ENCODE data around the gene AKAP13.

AKAP13 gene

DNA sequence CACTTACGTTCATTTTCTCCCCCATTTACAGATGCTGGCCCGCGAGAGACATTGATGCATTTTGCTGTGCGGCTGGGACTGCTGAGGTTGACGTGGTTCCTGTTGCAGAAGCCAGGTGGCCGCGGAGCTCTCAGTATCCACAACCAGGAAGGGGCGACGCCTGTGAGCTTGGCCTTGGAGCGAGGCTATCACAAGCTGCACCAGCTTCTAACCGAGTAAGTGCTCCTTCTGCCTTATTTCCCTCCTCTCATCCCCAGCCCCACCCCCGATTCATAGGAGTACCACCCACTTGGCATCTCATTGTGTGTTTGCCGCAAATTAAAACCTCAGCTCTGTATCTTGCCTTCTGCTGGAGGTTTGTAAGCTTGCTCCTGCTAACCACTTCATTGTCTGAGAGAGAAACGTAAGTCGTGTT is 163.3 kb downstream of the AKAP13 start:
- DNase-seq: no peak

DNA sequence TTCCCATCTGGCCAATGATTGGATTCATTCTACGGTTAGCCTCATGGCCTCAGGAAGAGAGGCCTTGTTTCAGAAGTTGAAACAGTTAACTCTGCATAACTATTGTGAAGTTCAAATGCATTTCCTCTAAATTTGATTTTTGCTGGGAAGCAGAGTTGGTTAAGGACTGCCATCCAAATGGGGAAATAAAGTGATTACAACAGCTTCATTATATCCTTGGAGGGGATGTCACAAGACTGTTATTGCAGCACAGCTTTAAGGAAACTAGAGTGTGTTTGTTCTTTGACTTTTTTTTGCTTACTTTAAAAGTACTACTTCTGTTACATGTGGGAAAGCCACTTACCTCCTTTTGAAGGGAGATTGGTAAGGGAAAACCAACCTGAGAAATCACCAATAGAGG is 164.8 kb downstream of the AKAP13 start:
- DNase-seq: no peak

DNA sequence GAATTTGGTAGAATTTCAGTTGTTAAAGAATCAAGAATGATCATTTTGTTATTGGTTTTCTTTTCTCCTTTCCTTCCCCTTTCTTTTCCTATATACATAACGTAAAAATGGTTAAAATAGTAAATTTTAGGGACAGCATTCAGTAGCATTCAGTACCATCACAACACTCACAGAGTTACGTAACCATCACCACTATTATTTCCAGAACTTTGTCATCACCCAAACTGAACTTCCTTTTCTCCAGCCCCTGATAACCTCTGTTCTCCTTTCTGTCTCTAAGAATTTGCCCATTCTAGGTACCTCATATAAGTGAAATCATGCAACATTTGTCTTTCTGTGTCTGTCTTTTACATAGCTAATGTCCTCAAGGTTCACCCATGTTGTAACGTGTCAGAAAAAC is 165.3 kb downstream of the AKAP13 start:
- DNase-seq: no peak

DNA sequence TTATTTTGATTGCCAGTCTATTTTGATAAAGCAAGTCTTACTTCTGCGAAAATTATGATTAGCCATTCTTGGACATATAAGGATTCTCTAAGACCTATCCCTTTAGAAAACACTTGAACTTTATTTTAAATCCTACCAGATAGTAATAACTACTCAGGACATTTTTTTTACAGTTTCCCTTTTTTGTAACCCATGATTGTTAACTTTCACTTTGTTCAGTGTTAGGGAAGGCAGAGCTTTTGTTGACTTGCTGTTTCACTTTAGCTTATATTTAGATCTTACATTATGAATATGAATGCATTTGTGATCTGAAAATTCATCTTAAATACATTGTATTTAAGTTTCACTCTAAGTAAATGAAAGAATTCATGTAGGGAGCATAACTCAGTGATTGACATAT is 167.0 kb downstream of the AKAP13 start:
- no peak for DNase-seq

DNA sequence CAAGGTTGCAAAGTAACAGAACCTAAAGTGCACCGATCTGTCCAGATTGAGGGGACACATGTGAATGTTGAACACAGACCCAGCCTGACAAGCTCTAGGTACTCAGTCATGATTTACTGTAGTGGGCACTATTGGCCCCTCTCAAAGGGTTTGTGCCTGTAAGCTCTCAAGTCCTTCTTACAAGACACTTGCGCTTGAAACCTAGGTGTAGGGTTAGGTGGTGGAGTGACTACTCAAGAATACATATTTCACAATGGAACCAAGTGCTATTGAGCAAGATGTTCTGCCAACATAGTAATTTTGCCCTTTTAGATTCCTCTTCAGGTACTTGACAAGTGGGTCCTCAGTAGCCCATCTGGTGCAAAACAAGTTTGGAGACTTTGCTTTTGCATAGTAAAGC is 169.9 kb downstream of the AKAP13 start:
- DNase-seq: no peak

DNA sequence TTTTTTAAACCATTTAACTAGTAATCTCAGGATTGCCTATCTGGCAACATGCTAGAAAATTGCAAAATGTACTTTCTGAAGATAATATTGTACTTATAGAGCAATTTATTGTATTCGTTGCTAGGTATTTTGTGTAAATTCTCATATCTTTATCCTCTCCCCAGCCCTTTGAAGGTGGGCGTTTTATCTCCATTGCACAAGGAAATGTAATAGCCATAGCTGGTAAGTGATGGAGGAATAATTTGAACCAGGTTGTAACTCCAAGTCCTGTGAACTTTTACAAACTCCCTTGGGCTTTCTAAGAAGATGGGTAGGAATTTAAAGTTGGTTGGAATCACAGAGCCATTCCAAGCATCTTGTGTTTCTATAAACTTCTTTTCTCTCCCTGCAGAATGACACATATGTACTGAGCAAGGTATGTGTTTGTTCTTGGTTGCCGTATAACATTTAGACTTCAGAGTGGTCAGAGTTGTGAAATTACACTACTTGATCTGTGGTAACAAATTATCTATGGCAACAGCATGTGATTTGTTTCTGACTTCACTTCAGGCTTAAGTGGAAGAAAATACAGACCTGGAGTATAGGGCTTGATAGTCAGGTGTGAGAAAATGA is 170.9 kb downstream of the AKAP13 start:
- DNase-seq: no peak

DNA sequence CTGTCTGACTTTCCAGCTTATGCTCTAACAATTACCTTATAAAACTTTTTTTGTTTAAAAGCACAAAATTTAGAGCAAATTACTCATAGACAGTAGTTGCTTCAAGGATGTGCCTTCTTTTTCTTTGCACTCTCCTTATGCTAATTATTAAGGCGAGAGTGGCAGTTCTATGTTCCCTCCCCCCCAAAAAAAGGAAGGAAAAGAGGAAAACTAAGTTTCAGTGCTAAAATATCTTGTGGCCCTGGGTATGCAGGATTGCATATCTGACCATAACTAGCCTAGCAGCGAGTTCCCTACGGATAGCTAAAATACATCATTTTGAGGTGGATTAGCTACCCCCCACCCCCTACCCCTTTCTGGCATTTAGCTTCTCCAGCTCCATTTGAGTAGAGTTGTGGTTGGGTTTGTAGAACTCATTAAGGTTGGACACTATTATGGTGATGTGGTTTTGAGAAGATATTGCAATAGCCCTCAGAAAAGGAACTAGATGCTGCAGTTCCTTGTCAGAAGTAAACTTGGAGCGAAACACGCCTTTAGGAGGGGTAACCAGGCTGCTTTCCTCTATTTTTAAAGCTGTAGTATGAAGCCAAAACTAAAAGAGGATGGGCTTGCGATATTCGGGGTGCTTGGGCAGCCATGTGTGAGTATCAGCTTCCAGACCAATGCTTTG is 174.6 kb downstream of the AKAP13 start:
- DNase-seq: peak; percentile 22

DNA sequence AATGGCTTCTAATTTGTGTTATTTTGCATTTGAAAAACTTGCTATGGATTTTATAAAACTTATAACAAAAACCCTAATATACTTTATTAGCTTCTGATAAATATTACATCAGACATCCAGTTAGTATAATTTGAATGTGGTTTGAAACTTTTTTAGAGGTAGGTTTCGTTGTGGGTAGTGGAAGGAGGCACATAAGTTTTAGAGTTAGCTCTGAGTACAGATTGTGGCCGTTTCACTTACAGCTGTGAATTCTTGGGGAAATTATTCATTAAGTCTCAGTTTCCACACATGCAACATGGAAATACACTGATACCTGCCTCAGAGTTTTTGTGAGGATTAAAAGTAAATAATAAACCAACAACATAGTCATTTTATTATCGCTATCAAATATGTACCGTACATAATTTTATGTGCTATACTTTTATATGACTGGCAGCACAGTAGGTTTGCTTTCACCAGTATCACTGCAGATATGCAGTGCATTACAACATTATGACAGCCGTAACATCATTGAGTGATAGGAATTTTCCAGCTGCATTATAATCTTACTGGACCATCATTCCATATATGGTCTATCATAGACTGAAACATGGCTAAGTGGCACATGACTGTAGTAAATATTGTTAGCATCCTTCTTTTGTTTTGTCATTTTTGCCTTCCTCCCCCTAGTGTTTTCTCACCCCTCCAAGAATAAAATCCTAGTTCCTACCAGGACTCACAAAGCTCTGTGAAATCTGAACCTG is 175.6 kb downstream of the AKAP13 start:
- DNase-seq: no peak

DNA sequence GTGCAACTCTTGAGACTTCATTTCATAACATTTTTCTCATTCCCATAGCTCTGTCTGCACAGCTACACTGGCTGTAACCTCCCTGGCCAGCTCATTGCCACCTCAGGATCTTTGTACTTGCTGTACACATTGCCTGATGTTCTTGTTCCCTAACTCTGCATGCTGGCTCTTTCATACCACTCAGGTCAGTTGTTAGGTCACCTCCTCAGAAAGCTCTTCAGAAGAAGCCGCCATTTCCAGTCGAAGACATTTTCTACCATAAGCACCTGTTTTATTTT is 176.2 kb downstream of the AKAP13 start:
- DNase-seq: no peak

DNA sequence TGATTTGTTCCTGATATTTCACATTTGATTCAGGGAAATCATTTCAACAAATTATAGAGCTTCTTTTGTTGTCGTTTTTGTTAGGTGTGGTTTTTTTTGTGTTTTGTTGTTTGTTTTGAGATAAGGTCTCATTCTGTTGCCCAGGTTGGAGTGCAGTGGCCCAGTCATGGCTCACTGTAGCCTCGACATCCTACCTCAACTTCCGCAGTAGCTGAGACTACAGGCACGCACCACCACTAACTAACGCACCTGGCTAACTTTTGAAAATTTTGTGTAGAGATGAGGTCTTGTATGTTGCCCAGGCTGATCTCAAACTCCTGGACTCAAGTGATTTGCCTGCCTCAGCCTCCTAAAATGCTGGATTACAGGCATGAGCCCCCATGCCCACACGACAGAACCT is 177.0 kb downstream of the AKAP13 start:
- no peak for DNase-seq

DNA sequence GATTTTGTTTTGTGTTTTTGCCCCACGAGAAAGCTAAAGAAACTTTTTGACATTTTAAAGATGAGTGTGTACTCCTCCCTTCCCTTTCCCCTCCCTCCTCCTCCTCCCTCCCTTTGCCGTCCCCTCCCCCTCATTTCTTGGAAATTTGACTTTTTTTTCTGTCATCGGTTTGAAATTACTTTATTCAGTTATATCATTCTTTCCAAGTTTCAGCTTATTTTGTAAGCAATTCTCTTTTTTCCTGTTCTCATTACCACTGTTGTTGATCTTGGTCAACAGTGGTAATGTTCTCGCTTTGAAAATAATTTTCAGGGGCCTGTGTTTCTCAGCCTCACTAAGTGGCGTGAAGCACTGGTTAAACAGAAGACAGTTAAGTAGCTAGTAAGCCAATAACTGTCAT is 178.4 kb downstream of the AKAP13 start:
- no peak for DNase-seq

DNA sequence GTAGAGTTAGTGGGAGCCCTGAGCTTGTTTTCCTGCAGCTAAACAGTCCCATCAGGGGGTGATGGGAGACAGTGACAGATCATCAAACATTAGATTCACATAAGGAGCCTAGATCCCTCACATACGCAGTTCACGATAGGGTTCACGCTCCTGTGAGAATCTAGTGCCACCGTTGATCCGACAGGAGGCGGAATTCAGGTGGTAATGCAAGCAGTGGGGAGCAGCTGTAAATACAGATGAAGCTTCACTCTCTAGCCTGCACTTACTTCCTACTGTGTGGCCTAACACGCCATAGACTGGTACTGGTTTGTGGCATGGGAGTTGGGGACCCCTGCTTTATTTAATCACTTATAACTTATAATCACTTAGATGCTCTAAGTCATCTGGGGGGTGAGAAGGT is 179.1 kb downstream of the AKAP13 start:
- no peak for DNase-seq

DNA sequence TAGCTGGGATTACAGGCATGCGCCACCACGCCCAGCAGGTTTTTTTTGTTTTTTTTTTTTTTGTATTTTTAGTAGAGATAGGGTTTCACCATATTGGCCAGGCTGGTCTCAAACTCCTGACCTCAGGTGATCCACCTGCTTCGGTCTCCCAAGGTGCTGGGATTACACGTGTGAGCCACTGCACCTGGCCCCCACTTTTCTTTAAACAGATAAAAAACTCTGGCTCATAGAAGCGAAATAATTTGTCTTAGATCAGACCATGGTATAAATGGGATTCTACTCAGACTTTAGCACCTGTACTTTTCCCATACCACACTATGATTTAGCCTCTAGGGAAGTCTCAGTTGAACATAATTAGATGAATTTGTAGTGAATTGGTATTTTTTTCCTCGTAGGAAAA is 182.4 kb downstream of the AKAP13 start:
- DNase-seq: no peak

DNA sequence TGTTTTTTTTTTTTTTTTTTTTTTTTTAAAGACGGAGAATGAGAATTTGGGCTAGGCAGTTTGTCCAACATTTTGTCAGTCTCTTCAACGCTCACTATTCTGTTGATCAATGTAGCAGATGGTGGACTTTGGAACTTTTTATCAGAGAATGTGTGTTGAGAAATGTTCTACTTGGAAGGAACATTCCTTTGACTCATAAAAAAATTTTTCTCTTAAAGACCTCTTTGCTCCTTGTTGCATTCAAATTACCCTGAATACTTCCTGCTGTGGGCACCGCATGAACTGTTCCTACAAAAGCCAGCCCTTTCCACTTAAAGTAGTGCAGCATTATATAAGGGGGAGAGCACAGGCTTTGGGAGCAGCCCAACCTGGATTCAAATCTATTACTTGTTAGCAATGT is 182.9 kb downstream of the AKAP13 start:
- DNase-seq: no peak

DNA sequence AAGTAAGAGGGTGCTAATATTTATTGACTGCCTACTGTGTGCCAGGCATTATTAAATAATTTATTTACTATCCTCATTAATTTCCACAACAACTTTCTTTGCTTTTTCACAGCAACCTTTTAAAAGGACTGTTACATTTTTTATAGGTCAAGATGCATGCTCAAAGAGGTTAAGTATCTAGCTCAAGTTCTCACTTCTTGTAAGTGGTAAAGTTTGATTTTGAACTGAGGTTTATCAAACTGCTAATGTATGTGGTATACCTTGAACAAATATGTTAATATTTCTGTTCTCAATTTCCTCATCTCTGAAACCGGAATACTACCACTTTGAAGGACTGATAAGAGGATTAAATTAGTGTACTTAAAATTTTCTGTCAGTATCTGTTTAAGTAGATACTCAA is 183.3 kb downstream of the AKAP13 start:
- no peak for DNase-seq

DNA sequence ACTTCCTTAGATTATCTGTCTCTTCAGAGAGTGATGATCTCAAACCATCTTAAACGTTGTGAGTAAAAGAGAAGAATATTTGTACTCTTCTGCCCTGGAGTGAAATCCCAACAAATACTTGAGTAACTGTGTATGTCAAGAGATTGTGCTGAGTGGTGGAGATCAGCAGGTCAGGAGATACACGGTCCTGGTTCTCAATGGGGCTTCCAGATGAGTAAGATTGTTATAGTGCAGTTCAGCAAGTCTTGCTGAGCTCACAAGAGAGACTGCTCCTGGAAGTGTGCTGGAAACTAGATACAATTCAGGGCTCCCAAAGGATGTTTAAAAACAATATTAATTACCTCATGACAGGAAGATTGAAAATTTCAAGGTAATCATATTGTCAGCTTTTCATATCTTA is 184.3 kb downstream of the AKAP13 start:
- DNase-seq: no peak

DNA sequence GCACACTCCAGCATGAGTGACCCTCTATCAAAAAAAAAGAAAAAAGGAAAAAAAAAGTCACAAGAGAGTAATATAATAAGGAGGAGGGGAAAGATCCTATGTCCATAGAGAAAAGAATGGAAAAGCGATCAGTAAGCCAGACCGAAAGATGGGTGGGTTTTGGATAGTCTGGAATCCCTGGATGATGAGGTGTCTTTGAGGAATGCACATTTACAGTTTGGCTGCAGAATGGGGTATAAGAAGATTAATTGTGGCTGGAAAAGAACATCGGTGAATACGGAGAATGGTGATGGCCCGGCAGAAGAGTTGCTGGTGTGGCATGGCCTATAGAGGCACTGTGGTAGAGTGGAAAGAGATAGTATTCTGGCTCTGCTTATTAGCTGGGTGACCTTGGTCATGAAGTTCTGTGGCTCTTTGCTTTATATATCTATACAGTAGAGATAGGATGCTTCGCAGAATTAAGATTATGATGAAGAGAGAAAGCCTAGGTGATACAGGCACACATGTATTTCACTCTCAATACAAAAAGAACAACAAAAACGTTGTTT is 187.9 kb downstream of the AKAP13 start:
- no peak for DNase-seq

DNA sequence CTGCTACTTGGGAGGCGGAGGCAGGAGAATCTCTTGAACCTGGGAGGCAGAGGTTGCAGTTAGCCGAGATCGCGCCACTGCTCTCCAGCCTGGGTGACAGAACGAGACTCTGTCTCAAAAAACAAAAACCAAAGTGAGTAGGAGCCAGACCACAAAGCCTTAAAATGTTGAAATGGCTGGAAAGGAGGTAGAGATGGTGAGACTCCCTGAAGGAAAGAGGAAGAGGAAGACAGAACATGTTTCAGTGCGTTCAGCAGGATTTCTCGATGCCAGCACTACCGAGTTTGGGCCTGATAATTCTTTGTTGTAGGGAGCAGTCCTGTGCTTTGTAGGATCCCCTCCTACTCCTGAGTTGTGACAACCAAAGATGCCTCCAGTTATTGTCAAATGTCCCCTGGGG is 189.9 kb downstream of the AKAP13 start:
- DNase-seq: no peak

DNA sequence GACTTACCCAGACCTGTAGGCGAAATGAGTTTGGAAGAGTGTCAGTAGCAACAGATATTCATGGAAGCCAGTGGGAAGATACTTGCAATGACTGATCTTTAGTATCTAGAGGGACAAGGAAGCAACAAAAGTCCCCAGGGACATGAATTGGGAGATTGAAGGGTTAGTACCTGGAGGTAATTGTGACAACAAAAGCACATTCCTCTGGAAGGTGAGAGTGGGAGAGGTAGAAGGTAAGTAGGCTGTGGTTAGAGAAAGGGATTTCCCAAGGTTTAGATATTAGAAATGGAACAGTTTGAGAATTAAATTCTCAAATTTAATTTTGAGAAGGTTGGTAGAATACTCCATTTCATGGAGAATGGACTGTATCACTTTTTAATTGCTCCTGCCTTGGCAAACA is 191.4 kb downstream of the AKAP13 start:
- no peak for DNase-seq

DNA sequence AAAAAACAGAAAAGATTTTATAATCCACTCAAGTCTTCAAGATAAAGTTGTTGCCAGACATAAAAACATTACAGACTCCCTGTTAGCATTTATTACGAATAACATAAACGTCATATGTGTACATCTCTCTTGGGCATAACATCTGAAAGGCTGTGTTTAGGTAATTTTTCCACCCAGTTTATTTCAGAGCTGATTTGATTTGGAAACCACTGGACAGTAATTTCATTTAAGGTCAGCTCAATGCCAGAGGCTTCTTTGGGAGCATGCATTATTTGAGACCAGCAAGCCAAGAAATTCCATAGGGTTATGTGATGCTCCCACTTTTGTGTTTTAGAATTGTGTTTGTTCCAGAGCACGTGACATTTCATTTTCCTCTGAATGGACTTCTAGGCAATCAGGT is 196.0 kb downstream of the AKAP13 start:
- DNase-seq: no peak

DNA sequence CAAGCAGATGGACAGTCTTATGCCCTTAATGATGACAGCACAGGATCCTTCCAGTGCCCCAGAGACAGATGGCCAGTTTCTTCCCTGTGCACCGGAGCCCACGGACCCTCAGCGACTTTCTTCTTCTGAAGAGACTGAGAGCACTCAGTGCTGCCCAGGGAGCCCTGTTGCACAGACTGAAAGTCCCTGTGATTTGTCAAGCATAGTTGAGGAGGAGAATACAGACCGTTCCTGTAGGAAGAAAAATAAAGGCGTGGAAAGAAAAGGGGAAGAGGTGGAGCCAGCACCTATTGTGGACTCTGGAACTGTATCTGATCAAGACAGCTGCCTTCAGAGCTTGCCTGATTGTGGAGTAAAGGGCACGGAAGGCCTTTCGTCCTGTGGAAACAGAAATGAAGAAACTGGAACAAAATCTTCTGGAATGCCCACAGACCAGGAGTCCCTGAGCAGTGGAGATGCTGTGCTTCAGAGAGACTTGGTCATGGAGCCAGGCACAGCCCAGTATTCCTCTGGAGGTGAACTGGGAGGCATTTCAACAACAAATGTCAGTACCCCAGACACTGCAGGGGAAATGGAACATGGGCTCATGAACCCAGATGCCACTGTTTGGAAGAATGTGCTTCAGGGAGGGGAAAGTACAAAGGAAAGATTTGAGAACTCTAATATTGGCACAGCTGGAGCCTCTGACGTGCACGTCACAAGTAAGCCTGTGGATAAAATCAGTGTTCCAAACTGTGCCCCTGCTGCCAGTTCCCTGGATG is 198.7 kb downstream of the AKAP13 start:
- peak; percentile 20 for DNase-seq

DNA sequence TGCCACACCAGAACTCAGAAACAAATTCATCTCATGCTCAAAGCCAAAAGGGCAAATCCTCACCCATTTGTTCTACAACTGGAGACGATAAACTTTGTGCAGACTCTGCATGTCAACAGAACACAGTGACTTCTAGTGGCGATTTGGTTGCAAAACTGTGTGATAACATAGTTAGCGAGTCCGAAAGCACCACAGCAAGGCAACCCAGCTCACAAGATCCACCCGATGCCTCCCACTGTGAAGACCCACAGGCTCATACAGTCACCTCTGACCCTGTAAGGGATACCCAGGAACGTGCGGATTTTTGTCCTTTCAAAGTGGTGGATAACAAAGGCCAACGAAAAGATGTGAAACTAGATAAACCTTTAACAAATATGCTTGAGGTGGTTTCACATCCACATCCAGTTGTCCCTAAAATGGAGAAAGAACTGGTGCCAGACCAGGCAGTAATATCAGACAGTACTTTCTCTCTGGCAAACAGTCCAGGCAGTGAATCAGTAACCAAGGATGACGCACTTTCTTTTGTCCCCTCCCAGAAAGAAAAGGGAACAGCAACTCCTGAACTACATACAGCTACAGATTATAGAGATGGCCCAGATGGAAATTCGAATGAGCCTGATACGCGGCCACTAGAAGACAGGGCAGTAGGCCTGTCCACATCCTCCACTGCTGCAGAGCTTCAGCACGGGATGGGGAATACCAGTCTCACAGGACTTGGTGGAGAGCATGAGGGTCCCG is 199.7 kb downstream of the AKAP13 start:
- DNase-seq: no peak

DNA sequence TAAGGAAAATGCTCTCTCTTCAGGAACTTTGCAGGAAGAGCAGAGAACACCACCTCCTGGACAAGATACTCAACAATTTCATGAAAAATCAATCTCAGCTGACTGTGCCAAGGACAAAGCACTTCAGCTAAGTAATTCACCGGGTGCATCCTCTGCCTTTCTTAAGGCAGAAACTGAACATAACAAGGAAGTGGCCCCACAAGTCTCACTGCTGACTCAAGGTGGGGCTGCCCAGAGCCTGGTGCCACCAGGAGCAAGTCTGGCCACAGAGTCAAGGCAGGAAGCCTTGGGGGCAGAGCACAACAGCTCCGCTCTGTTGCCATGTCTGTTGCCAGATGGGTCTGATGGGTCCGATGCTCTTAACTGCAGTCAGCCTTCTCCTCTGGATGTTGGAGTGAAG is 200.5 kb downstream of the AKAP13 start:
- peak; percentile 30 for DNase-seq
